ENCODE data around the gene ENDOD1.

ENDOD1 gene

DNA sequence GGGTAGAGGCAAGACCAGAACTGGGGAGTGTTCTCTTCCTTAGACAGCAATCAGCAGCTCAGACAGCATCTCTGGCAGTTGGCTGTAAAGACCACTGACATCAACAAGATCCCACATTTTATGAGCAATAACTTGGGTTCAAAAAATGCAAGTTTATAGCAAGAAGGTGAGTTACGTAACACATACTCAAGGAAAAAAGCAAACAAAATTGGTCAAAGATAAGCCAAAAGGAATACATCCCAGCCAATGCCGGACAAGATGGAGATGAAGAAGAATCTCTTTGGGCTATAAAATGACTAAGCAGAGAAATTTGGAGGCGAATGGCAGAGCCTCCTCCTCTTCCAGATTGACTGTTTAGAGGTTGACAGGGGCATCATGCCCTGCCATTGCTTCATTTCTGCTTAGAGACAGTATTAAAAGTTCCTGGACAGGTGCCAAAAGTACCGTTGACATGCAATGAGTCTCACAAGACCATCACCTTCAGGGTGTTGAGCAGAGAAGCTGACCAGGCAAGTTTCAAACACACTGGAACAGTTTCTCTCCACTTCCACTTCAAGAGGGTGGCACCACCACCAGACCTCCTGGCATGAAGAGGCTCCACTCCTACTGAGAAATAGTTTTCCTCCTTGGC lies 55.9 kb downstream of the ENDOD1 start:
- DNase-seq = no peak

DNA sequence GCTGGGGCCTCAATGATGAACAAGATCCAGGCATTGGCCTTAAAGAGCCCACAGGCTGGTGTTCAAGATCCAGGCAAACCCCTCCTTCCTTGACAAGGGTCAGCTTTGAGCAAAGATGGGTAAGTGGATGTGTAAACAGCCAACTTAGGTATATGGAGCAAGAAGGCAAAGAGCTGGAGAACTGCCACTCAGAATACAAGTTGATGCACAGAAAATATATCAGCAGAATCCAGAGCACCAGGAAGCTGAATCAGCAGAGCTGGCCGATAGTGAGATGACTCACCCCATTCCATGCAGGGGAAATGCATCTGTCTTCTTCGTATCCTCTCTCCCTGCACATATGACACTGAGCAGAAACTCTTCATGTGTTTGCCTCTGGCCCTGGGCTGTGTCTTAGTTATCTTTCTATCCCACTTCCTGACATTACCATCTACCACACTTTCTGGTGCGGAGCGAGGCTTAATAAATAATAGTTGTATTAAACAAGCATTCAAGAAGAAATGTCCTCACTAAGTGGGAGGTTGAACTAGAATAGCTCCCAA lies 57.8 kb downstream of the ENDOD1 start:
- peak; percentile 87 for DNase-seq

- DNase-seq = peak; percentile 16
These were observed 58.8 kb downstream of the ENDOD1 start for GRCh38 chr11:95148406-95148805.

GRCh38 chr11:95148938-95149337 lies 59.3 kb downstream of the ENDOD1 start:
- DNase-seq = no peak

- DNase-seq = no peak
These were observed 60.2 kb downstream of the ENDOD1 start for GRCh38 chr11:95149651-95150364.

DNA sequence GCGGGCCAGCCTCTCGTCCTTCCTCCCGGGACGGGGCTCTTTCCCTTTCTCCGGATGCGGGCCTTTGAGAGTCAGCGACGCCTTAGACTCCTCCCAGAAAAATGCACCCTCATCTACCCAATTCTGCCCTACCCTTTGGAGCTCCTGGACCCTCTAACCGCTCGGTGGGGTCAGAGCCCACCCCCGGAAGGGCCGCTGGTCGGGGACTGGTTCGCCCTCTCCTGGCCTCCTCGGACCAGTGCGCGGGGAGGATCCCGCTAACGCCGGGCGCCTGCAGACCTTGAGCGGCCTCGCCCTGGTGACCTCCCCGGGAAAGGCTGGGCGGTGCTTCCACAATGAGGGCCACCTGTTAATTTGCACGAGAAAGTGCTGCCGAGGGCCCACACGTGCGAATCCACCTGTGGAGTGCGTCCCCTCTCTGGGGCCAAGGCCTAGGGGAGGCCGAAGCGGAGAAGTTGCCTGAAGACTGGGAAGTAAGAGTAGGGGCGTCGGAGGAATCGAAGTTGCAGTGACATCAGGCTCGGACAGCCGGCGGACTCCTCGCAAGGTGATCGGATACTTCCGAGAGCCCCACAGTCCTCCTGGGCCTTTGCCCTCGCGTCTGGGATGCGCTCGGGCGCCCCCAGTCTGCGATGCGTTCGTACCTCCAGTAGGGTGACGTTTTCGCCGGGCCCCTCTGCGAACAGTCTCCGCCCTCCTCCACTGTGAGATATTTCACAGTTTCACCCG lies 61.5 kb downstream of the ENDOD1 start:
- DNase-seq = peak; percentile 90

- no peak for DNase-seq
These were observed 63.5 kb downstream of the ENDOD1 start for GRCh38 chr11:95152876-95153856.

DNA sequence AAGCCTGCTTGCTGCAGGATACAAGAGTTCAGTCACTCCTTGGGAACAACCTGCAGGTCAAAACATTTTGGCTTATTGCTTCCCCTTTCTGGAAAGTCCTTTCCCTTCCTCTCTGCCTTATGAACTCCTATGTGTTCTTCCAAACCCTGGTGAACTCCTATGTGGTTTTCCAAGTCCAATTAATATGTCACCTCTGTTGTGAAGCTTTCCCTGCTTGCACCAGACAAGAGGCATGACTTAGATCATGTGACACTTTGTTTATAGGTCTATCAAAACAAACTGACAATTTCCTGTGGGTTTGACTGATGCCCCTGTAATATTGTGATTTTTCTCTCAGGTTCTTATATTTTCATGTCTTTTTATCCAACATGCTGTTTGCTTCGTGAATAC lies 64.2 kb downstream of the ENDOD1 start:
- no peak for DNase-seq

DNA sequence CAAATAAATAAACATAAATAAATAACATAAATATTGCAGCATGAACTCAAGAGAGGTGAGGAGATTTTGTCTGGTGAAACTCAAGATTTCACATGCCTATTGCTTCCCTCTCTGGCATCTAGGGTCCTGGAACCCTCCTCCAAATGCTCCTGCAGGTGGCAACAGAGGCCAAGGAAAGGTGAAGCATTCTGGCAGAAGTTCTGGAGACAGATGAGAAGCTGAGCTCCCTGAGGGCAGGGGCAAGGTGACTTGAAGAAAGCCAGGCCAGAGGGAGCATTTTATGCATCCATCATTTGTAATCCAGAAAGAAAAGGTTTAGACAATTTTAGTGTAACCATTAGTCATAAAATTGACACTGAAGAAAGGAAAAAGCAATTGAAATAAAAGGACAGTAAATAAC lies 64.9 kb downstream of the ENDOD1 start:
- peak; percentile 76 for DNase-seq

- DNase-seq = no peak
These were observed 65.7 kb downstream of the ENDOD1 start for GRCh38 chr11:95155385-95155784.

DNA sequence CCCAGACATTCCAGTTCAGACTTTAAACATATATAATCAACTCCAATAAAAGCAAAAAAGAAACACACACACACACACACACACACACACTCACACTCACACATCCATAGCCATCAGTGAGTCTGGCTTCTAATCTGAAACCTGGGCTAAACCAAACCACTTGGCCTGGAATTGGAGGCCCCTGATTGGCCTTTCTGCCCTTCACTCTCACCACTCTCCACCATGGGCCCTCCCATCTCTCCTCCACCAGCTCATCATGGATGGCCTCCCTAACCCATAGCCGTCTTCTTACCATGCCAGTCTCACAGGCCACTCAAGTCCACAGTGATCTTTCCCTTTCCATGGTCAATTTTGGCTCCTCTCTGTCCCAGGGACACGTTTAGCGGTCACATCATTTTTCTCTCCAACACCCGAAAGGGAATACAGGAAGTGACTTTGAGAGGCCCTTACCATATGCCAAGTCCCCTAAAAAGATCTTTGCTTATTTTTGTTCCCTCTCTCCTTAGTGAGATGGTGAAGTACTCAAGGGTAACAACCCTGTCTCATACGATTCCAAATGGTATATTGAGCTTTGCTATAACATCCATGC lies 66.6 kb downstream of the ENDOD1 start:
- DNase-seq = no peak

DNA sequence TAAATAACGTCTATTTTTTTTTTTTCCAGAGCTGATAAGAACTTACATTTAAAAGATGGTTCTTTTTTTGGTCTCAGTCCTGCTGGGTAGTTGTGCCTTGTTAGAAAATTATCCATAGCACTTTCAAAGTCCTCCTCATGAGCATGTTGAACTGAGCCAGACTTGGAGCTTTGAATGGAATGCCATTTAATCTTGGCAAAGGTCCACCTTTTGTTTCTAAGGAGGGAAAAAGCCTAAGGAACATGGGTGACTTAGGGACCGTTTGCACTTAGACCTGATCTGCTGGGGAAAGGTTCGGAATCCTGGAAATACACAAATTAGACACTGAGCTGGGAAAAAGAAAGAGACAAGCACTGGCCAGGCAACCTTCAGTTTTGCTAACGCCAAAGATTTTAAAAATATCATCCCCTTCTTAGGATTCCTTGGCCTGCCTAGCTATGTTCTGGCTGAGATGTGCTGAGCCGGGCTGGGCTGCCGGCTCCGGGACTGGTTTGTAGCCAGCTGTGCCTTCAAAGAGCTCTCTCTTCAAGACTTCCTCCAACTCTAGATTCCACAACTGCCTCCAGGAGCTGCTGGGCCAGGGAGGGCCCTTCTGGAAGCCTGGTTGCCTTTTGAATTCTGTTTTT lies 67.4 kb downstream of the ENDOD1 start:
- peak; percentile 40 for DNase-seq

DNA sequence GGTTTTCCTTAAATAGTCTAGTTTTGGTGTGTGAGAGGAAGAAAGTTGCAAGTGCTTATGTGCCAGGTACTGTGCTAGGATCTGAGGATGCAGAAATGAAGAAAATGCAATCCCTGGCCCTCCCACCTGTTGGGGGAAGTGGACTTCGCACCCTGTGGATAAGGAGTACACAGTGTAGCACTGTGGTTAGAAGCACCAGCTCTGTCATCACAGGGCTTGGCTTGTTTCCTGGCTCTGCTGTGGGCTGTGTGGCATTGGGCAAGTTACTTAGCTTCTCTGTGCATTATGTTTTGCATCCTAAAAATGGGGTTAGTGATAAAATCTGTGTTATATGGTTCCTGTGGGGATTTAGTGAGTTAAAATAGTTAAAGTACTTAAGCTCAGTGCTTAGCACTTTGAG lies 68.2 kb downstream of the ENDOD1 start:
- DNase-seq = no peak

DNA sequence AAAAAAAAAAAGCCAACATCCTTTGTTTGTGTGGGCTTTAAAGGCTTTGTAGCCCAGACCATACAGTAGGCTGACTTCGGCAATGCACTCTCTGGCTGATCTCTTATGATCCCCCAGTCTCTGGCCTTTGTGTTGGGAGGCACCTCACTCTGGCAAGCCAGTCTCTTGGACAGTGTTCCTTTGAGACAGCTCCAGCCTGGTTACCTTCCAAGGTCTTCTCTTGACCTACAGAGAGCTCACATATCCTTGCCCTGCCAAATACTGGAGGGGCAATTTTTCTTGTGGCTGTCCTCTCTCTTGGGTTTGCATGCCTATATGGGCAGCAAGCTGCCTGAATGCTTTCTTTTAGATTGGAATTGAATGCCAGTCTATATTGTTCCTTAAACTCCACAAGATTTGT lies 71.6 kb downstream of the ENDOD1 start:
- DNase-seq = no peak

- DNase-seq = no peak
These were observed 73.5 kb downstream of the ENDOD1 start for GRCh38 chr11:95163106-95163505.

- DNase-seq = no peak
These were observed 76.0 kb downstream of the ENDOD1 start for GRCh38 chr11:95165638-95166037.

GRCh38 chr11:95166781-95167180 lies 77.1 kb downstream of the ENDOD1 start:
- DNase-seq = no peak

DNA sequence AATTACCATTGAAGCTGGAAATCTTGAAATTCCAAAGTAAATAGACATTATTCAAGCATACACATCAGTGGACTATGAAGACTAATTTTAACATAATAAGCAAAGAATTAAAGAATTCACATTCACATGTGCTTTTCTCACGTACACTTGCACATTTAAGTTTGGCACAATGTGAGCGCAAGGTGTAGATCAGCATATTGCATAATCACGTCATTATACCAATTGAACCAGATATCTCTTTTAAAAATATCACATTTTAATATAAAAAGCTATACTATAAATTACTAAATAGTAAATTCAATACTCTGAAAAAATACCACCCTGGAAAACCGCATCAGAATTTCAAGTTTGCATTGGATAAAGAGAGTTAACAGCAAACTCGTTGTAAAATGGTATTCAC lies 80.6 kb downstream of the ENDOD1 start:
- no peak for DNase-seq

GRCh38 chr11:95175818-95176380 lies 86.3 kb downstream of the ENDOD1 start:
- no peak for DNase-seq

Measured in fibroblast of skin of scalp (primary cell).